ENCODE measurements around the gene SOX13. TPM values are rescaled to one million over a fixed set of nuclear protein-coding genes. Genes with fewer than 3 reads are reported as not detected.

The SOX13 gene
- total RNA-seq, 1 experiment from 2014 or later, result 35.6 TPM

DNA sequence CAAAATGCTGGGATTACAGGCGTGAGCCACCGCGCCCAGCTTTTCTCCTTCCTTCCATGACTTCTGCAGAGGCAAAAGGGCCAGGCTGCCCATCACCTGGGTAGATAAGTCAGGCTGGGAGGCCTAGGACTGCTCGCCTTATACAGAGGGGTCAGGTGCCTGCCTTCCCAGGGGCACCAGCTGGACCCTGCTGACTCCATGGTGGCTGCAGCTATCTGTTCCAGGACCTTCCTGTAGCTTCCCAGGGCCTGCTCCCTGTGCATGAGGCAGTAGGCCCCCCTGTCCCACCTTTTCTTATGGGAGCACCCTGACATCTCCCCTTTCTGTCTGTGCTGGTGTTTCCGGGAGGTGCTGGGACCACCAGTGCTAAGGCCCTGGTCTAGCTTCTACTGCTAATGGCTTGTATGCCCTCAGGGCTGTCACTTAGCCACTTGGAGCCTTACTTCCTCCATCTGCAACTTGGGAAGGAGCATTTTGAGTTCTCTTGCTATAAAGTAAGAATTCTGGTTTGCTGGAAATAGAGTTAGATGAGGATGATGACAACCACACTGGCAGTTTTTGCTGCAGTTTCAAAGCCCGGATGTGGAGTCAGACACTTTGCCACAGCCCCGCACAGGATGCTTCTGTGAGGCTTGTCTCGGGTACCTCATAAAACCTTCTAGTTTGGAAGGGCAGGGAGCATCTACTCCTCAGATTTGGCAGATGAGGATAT is 14.4 kb downstream of the SOX13 start:
- POLR2A ChIA-PET, result no interaction called here
- Histone ChIP-seq H3K4me2 (ENCODE audit: low read length) (no peak overlapping the region), H3K27me3 (ENCODE audit: insufficient read depth, low read length) (no peaks in the 10 kb centered on the region), H3K9me2 (ENCODE audit: insufficient read depth) (no peaks in the 10 kb centered on the region), H3K9me3 (ENCODE audit: control insufficient read depth in 1 of 2, insufficient read depth in 1 of 2, low read depth in 1 of 2, low read length in 2 of 2) (no peaks in the 10 kb centered on the region), H3K27ac (ENCODE audit: low read depth, low read length) (no peak overlapping the region), H4K20me1 (ENCODE audit: insufficient read depth) (no peaks in the 10 kb centered on the region), H3K4me1 (ENCODE audit: control insufficient read depth in 1 of 2, insufficient read depth in 2 of 2, low read length in 2 of 2) (peaks cover 16 to 25% of the 10 kb centered on the region in 2 experiments), H3K9ac (ENCODE audit: low read length) (no peak overlapping the region), H3K79me2 (ENCODE audit: insufficient read depth, low read length) (peaks cover 39% of the 10 kb centered on the region; the same call in 1 of the 2 replicates), H2AFZ (ENCODE audit: low read depth, low read length, poor library complexity, severe bottlenecking) (no peak overlapping the region), H3K36me3 (ENCODE audit: control insufficient read depth in 1 of 2, insufficient read depth in 2 of 2, low read length in 2 of 2) (no peaks in the 10 kb centered on the region), H3K4me3 (replicated peaks in 1 of 2; ENCODE audit: low read depth in 1 of 2, low read length in 2 of 2) (no peak overlapping the region)
- intact Hi-C loops (cut with micrococcal nuclease), result no loop called here
- CTCF ChIA-PET, result interaction anchor here (1.7 kb wide), 1 partner anchor 217 kb away, joined by 5 read pairs; no protein-coding TSS in a partner anchor
- BruUV-seq (replicated peaks), result no TSS peak
- RAD21 ChIA-PET (ENCODE audit: low non-redundant PET in 1 of 2, low total read pairs in 2 of 2, uncharacterized antibody in 2 of 2, unreplicated experiment in 2 of 2), result no interaction called here
- TF ChIP-seq POLR2A (IDR thresholded peaks at IDR 0.05; ENCODE audit: borderline replicate concordance, extremely low read depth, insufficient read depth, insufficient read length), result no peak
- DNase-seq (ENCODE audit: low read depth, low spot score), result no peak
- ATAC-seq, result no peak

DNA sequence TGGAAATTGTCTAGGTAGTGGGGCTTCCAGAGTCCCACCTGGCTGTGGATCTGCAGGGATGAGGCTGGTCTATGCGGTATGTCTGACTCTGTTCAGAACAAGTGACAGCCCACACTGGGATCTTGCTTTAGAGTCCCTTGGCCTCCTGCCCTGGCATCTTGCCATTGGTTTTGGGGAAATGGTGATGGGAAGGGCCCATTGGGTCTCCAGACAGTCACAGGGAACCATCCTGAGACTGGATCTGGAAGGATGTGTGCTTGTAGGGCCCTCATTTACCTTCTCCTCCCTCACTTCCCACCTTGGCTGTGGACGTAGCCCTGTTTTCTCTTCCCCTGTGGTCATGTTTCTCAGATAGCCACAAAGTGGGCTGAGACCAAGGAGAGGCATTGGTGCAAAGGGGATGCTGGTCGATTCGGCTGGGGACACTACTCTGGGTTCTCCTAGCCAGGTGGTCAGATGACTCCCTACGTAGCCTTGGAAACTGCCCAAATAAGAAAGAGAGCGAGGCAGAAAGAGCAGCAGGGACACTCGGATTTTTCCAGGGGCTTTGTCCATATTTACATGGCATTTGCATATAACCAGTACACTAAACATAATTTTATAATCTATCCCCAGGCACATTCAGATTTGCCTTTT is 15.1 kb downstream of the SOX13 start:
- no peak for DNase-seq (ENCODE audit: low read depth, low spot score)
- no peak for ATAC-seq
- H3K27me3 ChIP-seq (ENCODE audit: insufficient read depth, low read length), result no peaks in the 10 kb centered on the region
- no peaks in the 10 kb centered on the region for H4K20me1 ChIP-seq (ENCODE audit: insufficient read depth)
- ChIA-PET POLR2A (no interaction called here), RAD21 (ENCODE audit: low non-redundant PET in 1 of 2, low total read pairs in 2 of 2, uncharacterized antibody in 2 of 2, unreplicated experiment in 2 of 2) (no interaction called here), CTCF (no interaction called here)
- H3K9ac ChIP-seq (ENCODE audit: low read length), result no peak overlapping the region
- H3K4me1 ChIP-seq (ENCODE audit: control insufficient read depth in 1 of 2, insufficient read depth in 2 of 2, low read length in 2 of 2), result peaks cover 21 to 32% of the 10 kb centered on the region in 2 experiments
- H3K9me2 ChIP-seq (ENCODE audit: insufficient read depth), result no peaks in the 10 kb centered on the region
- no peak overlapping the region for H3K27ac ChIP-seq (ENCODE audit: low read depth, low read length)
- intact Hi-C loops (cut with micrococcal nuclease), result no loop called here
- BruUV-seq (replicated peaks), result no TSS peak
- no peaks in the 10 kb centered on the region for H3K36me3 ChIP-seq (ENCODE audit: control insufficient read depth in 1 of 2, insufficient read depth in 2 of 2, low read length in 2 of 2)
- H3K9me3 ChIP-seq (ENCODE audit: control insufficient read depth in 1 of 2, insufficient read depth in 1 of 2, low read depth in 1 of 2, low read length in 2 of 2), result no peaks in the 10 kb centered on the region
- H2AFZ ChIP-seq (ENCODE audit: low read depth, low read length, poor library complexity, severe bottlenecking), result no peak overlapping the region
- H3K4me2 ChIP-seq (ENCODE audit: low read length), result no peak overlapping the region
- H3K4me3 ChIP-seq (replicated peaks in 1 of 2; ENCODE audit: low read depth in 1 of 2, low read length in 2 of 2), result no peak overlapping the region
- peaks cover 33% of the 10 kb centered on the region; the same call in 1 of the 2 replicates for H3K79me2 ChIP-seq (ENCODE audit: insufficient read depth, low read length)
- TF ChIP-seq FOSL1 (IDR thresholded peaks at IDR 0.05; ENCODE audit: low read depth), result no peak
- TF ChIP-seq ZBTB33 (IDR thresholded peaks at IDR 0.05; ENCODE audit: extremely low read depth, insufficient replicate concordance, low read length), result no peak
- no peak for TF ChIP-seq POLR2A (IDR thresholded peaks at IDR 0.05; ENCODE audit: borderline replicate concordance, extremely low read depth, insufficient read depth, insufficient read length)
- no peak for TF ChIP-seq ELF1 (IDR thresholded peaks at IDR 0.05; ENCODE audit: borderline replicate concordance, low read depth)
- no peak for TF ChIP-seq EZH2phosphoT487 (IDR thresholded peaks at IDR 0.05; ENCODE audit: borderline replicate concordance)
- TF ChIP-seq YY1 (IDR thresholded peaks at IDR 0.05; ENCODE audit: extremely low read depth, insufficient replicate concordance, low read depth, low read length), result no peak
- TF ChIP-seq SP1 (IDR thresholded peaks at IDR 0.05; ENCODE audit: low read depth), result no peak
- no peak for TF ChIP-seq CTCF (IDR thresholded peaks at IDR 0.05 in 2 of 3, conservative IDR thresholded peaks at IDR 0.05 in 1 of 3; ENCODE audit: borderline replicate concordance in 1 of 3, insufficient read depth in 1 of 3, low read depth in 2 of 3, low read length in 2 of 3)
- no peak for TF ChIP-seq MAX (IDR thresholded peaks at IDR 0.05)
- TF ChIP-seq ZNF274 (IDR thresholded peaks at IDR 0.05; ENCODE audit: low read depth, low read length), result no peak
- TF ChIP-seq EZH2 (IDR thresholded peaks at IDR 0.05), result no peak
